C4-2B (cell line): ENCODE measurements around the gene USP32.
"Not testable (repeated sequence)": the region's sequence is repeated elsewhere in the genome, so short reads cannot be mapped to it uniquely, and the experiment has no call there.

Source experiments
- H3K27ac ChIP-seq: fragments of 450-650 bp; 2 replicates; pipeline ENCODE4 v1.5.1; 2017
- ZFX ChIP-seq: fragments of 450-650 bp; IDR thresholded peaks from 2 replicates; pipeline ENCODE4 v1.6.1; 2017
- TF ChIP-seq, protein P1 (sequence below): fragments of 450-650 bp; conservative IDR thresholded peaks from 2 replicates; pipeline ENCODE4 v1.5.1; 2017; ENCODE audit warnings: mild to moderate bottlenecking

The USP32 gene

DNA sequence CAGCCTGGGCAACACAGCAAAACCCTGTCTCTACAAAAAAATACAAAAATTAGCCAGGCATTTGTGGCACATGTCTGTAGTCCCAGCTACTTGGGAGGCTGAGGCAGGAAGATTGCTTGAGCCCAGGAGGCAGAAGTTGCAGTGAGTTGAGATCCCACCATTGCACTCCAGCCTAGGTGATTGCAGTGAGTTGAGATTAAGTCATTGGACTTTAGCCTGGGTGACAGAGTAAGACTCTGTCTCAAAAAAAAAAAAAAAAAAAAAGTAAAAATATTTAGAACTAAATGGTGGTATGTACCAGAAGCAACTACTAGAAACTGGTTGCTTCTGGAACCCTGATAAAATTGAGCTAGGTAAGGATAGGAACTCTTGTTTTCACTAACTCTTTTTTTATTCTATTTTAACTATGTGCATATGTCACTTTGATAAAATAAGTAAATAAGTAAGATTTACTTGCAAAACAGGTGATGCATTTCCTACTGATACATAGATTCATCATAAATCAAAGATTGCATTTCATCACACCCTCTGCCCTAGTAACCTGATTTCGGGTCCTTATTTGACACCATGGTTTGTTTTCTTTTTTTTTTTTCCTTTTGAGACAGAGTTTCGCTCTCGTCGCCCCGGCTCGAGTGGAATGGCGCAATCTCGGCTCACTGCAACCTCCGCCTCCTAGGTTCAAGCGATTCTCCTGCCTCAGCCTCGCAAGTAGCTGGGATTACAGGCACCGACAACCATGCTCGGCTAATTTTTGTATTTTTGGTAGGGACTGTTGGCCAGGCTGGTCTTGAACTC lies 66.0 kb downstream of the USP32 start:
- H3K27ac ChIP-seq, result no peak overlapping the region; the same call in 1 of the 2 replicates
- TF ChIP-seq, protein P1, sequence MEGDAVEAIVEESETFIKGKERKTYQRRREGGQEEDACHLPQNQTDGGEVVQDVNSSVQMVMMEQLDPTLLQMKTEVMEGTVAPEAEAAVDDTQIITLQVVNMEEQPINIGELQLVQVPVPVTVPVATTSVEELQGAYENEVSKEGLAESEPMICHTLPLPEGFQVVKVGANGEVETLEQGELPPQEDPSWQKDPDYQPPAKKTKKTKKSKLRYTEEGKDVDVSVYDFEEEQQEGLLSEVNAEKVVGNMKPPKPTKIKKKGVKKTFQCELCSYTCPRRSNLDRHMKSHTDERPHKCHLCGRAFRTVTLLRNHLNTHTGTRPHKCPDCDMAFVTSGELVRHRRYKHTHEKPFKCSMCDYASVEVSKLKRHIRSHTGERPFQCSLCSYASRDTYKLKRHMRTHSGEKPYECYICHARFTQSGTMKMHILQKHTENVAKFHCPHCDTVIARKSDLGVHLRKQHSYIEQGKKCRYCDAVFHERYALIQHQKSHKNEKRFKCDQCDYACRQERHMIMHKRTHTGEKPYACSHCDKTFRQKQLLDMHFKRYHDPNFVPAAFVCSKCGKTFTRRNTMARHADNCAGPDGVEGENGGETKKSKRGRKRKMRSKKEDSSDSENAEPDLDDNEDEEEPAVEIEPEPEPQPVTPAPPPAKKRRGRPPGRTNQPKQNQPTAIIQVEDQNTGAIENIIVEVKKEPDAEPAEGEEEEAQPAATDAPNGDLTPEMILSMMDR, result no peak
- no peak for TF ChIP-seq ZFX

DNA sequence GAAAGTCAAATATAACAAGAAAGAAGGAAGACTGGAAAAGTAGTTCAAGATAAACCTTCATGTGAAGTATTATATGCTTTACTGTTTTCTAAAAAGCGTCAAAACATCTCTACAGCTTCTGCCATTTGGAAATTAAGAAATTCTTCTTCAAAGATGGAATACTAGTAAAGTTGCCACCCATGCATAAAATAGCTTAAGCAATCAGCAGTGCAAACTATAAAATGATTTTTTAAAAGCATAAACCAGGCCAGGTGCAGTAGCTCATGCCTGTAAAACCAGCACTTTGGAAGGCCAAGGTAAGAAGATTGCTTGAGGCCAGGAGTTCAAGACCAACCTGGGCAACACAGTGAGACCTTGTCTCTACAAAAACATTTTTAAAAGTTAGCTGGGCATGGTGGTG lies 68.2 kb downstream of the USP32 start:
- TF ChIP-seq, protein P1, result no peak
- no peak for TF ChIP-seq ZFX
- H3K27ac ChIP-seq, result no peak overlapping the region

DNA sequence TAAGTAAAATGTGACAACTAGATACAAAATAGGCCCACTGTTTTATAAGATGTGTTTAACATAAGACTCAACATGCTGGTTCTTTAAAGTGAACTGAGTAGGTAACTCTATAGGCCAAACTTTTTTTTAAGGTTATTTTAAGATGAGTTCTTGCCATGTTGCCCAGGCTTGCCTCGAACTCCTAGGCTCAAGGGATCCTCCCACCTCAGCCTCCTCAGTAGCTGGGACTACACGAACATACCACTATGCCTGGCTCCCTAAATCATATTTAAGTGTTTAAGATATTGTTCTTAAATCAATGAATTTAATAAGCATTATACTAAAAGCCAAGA lies 69.9 kb downstream of the USP32 start:
- TF ChIP-seq, protein P1, result no peak
- TF ChIP-seq ZFX, result no peak
- no peak overlapping the region for H3K27ac ChIP-seq

DNA sequence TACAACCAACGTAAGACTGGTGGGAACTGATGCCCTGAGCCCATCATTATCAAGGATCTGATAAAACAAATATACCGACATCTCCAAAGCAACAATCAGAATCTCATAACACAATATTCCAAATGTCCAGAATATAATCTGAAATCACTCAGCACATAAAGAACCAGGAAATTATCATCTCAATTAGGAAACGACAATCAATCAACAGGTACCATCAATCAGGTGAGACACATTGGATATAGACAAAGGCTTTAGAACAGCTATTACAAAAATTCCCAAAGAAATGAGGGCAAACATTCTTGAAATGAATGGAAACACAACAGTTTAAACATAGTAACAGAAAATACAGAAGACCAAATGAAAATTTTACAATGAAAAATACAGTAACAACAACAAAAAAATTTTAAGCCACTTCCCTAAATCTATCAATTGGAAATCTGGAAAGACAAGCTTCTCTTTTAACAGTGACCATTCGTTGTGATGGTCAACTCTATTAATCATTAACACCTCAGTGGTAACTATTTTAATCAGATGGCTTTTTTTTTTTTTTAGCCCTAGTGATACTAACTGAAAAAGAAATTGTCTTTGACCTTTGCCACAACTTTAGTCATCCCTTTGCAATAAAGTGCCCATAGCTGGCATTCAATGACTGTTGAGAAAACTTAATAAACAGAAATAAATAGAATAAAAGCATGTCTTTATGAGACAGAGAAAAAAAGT lies 70.4 kb downstream of the USP32 start:
- H3K27ac ChIP-seq, result no peak overlapping the region
- no peak for TF ChIP-seq ZFX
- TF ChIP-seq, protein P1, result no peak

DNA sequence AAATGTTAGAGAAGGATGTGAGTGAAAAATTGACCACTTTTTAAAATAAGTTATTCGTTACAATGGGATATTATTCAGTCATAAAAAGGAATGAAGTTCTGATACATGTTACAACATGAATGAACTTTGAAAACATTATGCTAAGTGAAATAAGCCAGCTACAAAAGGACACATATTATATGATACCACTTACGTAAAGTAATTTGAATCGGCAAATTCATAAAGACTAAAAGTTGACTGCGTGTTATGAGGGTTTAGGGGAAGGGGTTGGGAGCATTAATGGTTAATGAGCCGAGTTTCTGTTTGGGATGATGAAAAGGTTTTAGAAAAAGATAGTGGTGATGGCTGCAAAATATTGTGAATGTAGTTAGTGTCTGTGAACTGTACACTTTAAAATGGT lies 73.1 kb downstream of the USP32 start:
- TF ChIP-seq, protein P1, result no peak
- no peak for TF ChIP-seq ZFX
- H3K27ac ChIP-seq, result no peak overlapping the region

DNA sequence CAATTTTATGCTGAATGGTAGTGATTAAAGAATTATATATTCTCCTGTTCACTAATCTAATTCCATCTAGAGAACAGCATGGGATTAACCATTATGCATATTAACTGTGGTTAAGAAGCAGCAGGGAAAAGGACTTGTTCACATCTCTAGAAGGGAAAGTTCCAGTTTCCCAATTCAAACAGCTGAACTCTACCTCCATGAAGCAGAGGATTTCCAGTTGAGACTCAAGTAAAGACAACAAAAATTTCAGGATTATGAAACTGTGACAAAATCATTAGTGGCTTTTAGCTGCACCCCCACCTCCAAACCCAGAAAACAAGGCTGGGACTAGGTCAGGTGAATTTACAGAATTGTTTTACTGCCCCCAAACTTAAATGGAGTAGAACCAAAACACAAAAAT lies 73.6 kb downstream of the USP32 start:
- no peak overlapping the region for H3K27ac ChIP-seq
- TF ChIP-seq, protein P1, result no peak
- TF ChIP-seq ZFX, result no peak

DNA sequence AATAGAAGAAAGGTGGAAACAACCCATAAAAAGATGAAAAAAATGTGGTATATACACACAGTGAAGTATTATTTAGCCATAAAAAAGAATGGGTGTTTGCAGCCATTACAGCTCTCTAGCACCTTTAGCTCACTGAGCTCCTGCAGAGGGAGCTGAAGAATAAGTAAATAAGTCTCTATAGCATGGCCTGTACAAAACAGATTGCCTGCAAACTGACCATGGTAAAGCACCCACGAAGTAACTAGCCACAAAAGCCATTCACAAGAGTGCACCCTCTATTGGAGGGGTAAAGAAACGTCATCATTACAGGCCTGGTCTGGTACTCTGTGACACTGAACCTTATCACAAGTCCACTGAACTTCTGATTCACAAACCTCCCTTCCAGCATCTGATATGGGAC lies 76.3 kb downstream of the USP32 start:
- H3K27ac ChIP-seq, result no peak overlapping the region

DNA sequence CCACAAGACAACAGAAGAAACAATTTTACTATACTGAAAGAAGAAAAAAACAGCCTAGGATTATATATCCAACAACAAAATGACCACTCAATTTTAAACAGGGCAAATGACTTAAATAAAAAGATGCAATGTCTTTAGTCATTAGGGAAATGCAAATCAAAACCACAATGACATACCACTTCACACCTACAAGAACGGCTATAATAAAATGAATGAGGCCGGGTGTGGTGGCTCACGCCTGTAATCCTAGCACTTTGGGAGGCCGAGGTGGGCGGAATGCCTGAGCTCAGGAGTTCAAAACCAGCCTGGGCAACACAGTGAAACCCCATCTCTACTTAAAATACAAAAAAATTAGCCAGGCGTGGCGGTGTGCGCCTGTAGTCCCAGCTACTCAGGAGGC lies 77.0 kb downstream of the USP32 start:
- not testable (repeated sequence) for H3K27ac ChIP-seq

More for the DNA sequence above, 76.3 kb downstream of the USP32 start:
- TF ChIP-seq ZFX, result no peak
- TF ChIP-seq, protein P1, result peak; percentile 46
